Measurements from ENCODE around the gene IL3RA.
A peak's percentile ranks its signal among the peaks of the same experiment; 100 is the strongest.

IL3RA gene

DNA sequence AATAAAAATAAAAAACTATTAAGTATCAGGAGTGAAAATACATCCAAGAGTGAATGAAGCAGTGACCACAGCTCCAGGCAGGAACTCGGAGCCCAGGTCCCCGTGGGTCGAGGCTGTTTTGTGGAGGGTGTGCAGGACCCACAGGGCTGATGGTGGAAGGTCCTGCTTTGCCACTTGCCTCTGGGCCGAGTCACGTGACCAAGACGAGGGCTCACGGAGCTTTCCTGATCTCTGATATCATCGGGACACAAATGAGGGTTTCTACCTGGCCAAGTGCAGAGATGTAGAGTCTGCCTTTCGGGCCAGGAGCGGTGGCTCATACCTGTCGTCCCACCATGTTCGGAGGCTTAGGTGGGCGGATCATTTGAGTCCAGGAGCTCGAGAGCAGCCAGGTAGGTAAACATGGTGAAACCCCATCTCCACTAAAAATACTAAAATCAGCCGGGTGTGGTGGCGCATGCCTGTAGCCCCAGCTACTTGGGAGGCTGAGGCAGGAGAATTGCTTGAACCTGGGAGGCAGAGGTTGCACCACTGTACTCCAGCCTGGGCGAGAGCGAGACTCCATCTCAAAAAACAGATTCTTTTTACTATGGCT is 48.2 kb downstream of the IL3RA start:
- DNase-seq (ENCODE audit: low read depth in 2 of 2) = no peak

DNA sequence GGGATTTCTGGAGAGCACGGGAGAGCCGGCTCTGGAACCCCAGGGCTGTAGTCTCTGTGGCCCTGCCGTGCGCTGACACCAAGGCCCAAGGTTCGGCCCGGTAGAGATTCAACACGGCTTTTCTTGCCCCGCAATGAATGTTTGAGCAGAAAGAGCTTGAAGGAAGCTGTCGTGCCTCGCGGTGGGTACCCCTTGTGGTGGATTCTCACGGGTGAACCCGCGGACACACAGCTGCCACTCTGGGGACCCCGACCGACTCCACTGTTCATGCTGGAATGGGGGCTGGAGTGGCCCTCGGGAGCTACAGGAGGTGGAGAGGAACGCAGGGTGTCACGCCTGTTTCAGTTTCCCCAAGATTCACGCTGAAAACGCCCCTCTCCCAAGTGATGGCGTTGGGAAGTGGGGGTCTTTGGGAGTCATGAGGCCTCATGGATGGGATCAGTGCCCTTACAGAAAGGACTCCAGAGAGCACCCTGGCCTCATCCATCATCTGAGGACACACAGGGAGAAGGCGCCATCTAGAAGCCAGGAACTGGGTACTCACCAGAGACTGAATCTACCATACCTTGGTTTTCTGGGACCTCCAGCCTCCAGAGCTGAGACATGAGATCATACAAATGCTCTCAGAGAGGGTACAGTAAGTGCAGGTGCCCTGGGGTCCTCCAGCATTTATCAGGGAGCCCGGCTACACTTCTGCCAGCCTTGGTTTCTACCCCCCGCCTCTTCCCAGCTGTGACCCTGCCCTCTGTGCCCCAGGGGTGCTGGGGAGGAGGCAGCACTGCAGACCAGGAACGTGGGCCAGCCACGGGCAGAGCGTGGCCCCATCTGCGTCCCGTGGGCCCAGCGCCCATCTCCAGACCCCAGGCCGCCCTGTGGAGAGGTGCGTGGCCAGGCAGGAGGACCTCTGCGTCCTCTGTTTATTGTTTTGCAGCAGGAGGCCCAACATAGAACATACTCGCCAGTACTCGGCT is 49.0 kb downstream of the IL3RA start:
- DNase-seq (ENCODE audit: low read depth in 2 of 2) = no peak

DNA sequence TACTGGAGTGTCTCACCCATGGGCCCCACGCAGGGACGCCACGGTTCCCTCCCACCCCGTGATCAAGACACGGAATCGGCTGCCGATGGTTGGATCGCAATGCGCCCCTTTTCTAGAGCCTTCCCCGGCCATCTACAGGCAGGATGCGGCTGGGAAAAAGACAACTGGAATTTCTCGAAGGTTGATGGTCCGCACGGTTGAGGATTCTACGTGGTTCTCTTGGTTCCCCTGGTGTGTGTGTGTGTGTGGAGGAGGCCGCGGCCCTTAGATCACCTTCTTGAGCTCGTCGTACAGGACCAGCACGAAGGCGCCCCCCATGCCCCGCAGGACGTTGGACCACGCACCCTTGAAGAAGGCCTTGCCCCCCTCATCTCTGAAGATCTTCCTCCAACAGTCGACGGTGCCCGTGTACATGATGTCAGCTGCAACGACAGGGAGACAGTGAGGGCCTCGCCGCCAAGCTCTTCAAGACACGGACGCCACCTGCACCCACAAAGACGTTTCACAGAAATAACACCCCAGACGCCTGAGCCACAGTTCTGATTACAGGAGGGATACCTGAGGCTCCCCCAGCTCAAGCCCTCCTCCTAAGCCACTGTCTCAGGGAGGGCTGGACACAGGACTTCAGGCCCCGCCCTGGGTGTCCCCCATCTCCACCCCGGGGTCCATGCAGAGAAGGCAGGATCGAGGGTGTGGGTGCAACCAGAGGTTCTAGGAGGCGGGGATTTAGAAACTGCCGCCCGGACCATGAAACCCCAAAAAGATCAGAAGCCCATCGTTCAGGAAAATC is 49.9 kb downstream of the IL3RA start:
- DNase-seq (ENCODE audit: low read depth in 2 of 2) = no peak

DNA sequence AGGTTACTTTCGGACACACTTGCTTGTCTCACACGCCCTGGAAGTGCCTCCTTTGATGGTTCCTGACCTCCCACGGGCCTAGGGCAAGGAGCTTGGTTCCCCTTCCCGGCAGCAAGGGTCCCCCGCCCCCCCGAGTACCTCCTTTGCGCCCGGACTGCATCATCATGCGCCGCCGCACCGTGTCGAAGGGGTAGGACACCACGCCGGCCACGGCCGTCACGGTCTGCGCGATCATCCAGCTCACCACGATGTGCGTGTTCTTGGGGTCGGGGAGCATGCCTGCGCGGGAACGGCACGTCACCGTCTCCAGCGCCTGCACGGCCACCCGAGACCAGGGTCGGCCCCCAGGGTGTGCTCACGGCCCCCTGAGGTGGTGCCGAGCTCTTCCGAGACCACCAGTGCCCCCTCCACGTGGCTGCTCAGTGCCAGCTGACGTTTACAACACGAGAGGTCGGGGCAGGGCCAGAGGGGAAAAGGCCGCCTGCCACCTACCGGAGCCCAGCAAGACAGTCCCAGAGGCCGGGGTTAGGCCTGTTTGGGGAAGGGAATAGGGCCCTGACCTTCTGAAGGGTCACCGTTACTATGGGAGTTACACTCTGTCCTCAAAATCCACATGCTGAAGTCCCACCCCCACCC is 50.7 kb downstream of the IL3RA start:
- no peak for DNase-seq (ENCODE audit: low read depth in 2 of 2)

DNA sequence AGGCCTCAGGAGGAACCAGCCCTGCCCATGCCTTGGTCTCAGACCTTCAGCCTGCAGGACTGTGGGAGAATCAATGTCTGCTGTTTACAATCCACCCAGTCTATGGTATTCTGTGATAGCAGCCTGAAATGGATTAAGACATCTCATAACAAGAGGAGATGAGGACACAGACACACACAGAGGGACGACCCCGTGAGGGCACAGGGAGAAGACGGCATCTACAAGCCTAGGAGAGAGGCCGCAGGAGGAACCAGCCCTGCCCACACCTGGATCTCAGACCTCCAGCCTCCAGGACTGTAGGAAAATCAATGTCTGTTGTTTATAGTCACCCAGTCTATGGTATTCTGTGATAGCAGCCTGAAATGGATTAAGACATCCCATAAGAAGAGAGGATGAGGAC is 52.1 kb downstream of the IL3RA start:
- no peak for DNase-seq (ENCODE audit: low read depth in 2 of 2)

DNA sequence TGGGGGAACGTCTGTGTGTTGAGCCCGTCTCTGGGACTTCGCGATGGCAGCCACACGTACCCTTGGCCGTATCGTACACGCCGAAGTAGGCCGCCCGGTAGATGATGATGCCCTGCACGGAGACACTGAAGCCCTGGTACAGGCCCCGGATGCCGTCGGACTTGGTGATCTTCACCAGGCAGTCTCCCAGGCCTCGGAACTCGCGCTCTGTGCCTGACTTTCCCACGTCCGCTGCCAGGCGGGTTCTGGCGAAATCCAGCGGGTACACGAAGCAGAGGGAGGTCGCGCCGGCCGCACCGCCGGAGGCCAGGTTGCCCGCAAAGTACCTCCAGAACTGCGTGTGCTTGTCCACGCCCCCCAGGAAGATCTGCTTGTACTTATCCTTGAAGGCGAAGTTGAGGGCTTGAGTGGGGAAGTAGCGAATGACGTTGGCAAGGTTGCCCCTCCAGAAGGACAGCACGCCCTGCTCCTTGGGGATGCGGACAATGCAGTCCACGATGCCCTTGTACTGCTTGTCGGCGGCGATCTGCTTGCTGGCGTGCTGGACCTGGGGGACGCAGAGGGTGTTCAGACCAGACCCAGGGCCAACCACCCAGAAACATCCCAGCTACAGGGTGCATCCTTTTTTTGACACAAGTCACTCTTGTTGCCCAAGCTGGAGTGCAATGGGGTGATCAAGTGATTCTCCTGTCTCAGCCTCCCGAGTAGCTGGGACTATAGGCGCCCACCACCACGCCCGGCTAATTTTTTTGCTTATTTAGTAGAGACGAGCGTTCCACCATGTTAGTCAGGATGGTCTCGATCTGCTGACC is 52.8 kb downstream of the IL3RA start:
- DNase-seq (ENCODE audit: low read depth in 2 of 2) = no peak

DNA sequence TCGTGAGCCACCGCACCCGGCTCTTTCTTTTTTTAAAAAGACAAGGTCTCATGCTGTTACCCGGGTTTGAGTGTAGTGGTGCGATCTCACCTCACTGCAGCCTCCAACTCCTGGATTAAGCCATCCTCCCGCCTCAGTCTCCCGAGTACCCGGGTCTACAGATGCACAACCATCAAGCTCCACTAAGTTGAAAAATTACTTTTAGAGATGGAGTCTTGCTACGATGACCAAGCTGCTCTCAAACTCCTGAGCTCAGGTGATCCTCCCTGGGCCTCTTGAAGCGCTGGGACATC is 53.4 kb downstream of the IL3RA start:
- DNase-seq (ENCODE audit: low read depth in 2 of 2) = no peak

DNA sequence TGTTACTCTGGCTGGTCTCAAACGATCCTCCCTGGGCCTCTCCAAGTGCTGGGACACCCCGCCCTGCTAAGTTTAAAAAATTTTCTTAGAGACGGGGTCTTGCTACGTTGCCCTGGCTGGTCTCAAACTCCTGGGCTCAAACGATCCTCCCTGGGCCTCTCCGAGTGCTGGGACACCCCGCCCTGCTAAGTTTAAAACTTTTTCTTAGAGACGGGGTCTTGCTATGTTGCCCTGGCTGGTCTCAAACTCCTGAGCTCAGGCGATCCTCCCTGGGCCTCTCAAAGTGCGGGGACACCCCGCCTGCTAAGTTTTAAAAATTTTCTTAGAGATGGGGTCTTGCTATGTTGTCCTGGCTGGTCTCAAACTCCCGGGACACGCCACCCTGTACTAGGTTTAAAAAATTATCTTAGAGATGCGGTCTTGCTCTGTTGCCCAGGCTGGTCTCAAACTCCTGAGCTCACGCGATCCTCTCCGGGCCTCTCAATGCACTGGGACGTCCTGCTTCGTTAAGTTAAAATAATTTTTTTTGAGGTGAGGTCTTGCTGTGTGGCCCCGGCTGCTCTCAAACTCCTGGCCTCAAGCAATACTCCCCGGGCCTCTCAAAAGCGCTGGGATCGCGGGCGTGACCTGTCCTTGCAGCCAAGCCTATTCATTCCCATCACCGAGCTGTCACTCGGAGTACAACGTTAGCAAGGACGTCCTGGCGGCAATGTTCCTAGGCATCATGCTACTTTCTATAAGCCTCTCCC is 54.2 kb downstream of the IL3RA start:
- DNase-seq (ENCODE audit: low read depth in 2 of 2) = no peak

DNA sequence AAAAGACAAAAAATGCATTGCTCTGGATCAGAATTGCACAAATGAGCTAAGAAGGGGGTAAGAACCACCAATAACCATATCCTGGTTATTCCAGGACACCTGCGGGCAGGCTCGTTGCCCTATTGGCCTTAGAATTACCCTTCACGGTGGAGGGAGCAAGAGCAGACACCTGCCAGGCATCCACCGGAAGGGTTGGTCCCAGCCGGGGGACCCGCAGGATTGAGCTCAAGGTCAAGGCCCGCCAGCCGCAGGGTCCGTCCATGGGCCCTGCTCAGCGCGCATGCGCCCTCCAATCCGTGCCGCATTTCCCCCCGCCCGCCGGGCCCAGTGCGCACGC is 54.8 kb downstream of the IL3RA start:
- DNase-seq (ENCODE audit: low read depth in 2 of 2) = peak; percentile 84 to 92

DNA sequence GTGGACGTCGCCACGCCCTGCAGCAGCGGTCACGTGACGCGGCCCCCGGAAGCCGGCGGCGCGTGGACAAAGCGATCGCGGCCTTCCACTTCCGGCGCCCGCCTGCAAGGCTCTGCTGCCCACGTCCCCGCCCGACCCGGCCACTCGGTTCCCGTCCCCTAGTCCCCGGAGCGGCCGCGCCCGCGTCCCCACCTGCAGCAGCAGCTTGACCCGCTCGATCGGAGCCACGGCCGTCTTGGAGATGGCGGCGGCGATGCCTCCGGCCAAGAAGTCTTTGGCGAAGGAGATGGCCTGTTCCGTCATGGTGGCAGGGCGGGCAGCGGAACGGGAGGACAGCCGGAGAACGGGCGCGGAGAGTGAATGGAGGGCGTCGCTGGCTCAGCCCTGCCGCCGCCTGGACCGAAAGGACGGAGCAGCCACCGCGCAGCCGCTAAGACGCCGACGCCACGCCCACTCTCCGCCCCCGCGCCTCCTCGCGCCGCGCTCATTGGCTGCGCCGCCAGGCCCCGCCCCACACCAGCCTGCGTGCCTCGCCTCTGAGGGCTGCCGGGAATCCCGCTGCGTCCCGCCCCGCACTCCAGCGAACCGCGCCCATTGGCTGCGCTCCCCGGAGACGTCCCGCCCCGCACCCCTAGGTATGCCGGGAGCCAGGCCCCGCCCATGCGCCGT is 55.3 kb downstream of the IL3RA start, which contains the start of gene SLC25A6:
TSS of gene SLC25A6 (minus strand) at position 407 of the 669 bp plus-strand sequence. CDS start at position 303, 104 bp downstream.
- DNase-seq (ENCODE audit: low read depth in 2 of 2) = peak; percentile 99 to 100

DNA sequence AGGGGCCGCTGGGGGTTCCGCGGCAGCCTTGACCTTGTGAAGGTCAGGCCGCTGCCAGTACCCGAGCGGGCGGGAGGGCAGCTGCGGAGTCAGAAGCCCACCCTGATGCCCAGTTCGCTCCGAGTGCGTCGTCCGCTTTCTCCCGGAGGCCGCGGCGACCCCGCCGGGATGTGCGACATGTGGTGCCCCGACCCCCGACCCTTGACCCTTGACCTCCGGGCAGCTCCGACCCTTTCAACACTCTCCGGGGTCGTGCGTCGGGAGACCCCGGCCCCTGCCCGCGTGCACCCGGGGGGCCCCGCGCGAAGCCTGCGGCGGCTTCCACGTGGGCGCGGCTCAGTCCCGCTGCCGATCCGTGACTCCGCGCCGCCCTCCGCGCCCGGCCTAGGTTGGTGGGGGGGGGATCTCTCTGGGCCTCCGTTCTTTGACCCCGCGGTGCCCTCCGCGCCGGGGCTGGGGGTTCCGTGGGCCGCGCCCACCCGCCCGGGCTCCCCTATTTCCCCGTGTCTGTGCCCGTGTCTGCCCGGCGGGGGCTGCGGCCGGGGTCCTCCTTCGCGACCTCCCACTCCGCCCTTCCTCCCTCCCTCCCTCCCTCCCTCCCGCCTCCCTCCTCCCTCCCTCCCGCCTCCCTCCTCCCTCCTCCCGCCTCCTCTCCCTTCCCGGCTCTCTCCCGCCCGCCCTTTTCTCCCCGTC is 55.9 kb downstream of the IL3RA start:
- peak in 1 of 2 experiments; percentile 42 for DNase-seq (ENCODE audit: low read depth in 2 of 2)

DNA sequence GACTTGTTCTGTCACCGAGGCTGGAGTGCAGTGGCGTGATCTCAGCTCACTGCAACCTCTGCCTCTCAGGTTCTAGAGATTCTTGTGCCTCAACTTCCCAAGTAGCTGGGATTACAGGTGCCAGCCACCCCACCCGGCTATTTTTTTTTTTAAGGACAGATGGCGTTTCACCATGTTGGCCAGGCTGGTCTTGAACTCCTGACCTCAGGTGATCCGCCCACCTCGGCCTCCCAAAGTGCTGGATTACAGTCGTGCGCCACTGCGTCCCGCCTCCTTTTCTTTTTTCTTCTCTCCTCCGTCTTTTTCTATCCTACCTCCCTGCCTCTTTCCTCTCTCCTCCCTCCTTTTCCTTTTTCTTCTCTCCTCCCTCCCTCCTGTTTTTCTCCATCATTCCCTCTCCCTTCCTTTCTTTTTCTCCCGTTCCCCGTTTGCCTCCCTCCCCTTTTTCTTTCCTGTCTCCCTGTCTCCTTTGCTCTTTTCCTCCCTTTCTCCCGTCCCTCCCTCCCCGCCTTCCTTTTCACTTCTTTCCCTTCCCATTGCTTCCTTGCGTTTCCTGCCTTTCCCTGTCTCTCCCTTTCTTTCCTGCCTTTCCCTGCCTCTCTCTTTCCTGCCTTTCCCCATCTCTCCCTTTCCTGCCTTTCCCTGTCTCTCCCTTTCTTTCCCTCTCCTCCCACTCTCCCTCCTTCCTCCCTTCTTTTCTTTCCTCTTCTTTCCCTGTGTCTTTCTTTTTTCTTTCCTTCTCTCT is 57.5 kb downstream of the IL3RA start:
- DNase-seq (ENCODE audit: low read depth in 2 of 2) = no peak

DNA sequence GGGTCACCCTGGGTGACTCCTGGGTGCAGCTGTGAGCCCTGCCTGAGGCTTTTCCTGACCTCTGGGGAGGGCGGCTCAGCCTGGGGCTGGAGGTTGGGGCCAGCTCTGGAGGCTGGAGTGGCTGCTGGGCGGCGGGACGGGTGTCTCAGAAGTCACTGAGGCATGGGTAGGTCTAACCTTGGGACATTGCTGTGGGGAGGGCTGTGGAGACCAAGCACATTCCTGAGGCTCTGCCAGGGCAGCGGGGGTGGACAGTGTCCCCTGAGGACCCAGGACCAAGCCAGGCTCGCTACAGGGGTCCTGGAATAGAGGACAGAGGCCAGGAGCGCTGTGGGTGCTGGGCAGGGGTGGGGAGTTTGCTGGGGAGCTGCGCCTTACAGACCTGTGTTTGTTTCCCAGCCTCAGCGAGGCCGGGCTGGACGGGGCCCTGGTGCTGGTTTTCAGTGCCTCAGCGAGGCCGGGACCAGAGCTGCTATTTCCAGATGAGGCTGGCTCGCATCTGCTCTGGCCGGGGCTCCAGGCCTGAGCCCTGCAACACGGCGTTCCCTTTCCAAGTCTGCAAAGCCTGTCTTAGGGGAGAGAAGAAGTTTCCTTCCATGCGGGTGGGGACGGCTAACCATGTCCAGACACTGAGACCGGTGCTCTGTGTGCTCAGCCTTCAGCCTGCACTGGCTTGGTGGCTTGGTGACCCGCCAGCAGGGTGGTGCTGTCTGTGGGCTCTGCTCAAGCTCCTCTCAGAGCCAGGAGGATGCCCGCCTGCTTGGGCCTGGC is 58.3 kb downstream of the IL3RA start:
- no peak for DNase-seq (ENCODE audit: low read depth in 2 of 2)

DNA sequence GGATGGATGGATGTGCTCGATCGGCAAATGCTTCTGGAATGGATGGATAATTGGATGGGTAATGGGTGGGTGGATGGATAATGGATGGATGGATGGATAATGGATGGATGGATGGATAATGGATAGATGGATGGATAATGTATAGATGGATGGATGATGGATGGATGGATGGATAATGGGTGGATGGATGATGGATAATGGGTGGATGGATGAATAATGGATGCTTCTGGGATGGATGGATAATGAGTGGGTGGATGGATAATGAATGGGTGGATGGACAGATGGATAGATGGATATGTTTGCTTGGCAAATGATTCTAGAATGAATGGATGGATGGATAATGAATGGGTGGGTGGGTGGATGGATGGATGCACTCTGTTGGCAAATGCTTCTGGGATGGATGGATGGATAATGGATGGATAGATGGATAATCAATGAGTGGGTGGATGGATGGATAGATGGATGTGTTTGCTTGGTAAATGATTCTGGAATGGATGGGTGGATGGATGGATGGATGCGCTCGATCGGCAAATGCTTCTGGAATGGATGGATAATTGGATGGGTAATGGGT is 59.1 kb downstream of the IL3RA start:
- no peak for DNase-seq (ENCODE audit: low read depth in 2 of 2)

DNA sequence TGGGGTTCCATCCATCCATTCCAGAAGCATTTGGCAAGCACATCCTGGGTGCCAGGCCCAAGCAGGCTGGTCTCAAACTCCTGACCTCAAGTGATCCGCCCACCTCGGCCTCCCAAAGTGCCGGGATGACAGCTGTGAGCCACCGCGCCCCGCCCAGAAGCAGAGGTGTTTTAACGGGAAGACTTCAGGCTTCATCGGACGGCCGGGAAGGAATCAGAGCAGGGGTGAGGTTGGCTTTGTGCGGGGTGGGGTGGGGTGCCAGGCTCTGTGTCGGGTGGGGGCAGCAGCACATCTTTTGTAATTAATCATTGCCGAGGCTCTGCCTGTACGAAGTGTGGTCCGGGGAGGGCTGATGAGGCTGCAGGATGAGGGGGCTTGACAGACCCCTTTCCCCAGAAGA is 60.4 kb downstream of the IL3RA start:
- no peak for DNase-seq (ENCODE audit: low read depth in 2 of 2)

DNA sequence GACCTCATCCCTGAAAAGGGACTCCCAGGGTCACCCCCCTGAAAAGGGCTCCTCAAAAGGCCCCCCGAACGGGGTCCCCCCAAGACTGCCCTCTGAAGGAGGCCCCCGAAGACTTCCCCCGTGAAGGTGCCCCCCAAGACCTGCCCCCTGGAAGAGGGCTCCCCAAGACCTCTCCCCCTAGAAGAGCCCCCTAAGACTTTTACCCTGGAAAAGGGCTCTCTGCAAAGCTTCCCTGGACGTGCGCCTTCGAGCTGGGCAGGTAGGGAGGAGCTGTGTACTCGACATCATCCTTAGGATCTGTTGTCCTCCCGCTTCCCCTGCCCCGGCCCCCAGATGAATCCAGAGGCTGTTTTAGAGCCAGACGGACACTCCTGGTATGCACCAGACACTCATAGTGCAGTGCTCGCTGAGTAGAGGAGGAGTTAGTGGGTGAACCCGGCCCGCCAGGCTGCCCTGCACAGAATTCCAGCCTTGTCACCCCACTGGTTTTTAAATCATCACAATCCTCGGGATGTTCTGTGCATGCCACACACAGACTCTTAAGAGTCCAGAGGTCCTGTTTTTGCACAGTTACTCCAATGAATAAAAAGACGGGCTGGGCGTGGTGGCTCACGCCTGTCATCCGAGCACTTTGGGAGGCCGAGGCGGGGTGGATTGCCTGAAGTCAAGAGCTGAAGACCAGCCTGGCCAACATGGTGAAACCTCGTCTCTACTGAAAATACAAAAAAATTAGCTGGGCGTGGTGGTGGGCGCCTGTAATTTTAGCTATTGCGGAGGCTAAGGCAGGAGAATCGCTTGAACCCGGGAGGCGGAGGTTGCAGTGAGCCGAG is 61.1 kb downstream of the IL3RA start:
- DNase-seq (ENCODE audit: low read depth in 2 of 2) = no peak

Measured in stimulated activated CD4-positive, alpha-beta T cell treated with anti-CD3 and anti-CD28 coated beads, Interleukin-12 subunit alpha, Interleukin-12 subunit beta, amount 100 ng/mL, for 24 hours (primary cell).